Activated T-helper 2 cell treated with anti-CD3 and anti-CD28 coated beads, Interferon-gamma antibody, Interleukin-2, Interleukin-4, amounts not matched to agents 10 μg/mL and 5 μg/mL and 100 μg/mL, durations not matched to agents 14 hours and 24 hours and 36 hours (primary cell): ENCODE results near the gene WNT4. TPM values are rescaled to one million over a fixed set of nuclear protein-coding genes. Genes with fewer than 3 reads are reported as not detected.
A peak's percentile ranks its signal among the peaks of the same experiment; 100 is the strongest.

Source experiments
- DNase-seq: peaks from one replicate; pipeline ENCODE4 v3.0.0; 2021; ENCODE audit warnings: low spot score
- H3K27ac Mint-ChIP-seq: one replicate; pipeline ENCODE4 v1.8.0; 2021; ENCODE audit warnings: mixed read lengths
- H3K27me3 Mint-ChIP-seq: one replicate; pipeline ENCODE4 v1.8.0; 2021; ENCODE audit warnings: low read depth, mixed read lengths
- H3K36me3 Mint-ChIP-seq: one replicate; pipeline ENCODE4 v1.8.0; 2021; ENCODE audit warnings: low read depth, mixed read lengths
- H3K4me1 Mint-ChIP-seq: one replicate; pipeline ENCODE4 v1.8.0; 2021; ENCODE audit warnings: low read depth, mixed read lengths
- H3K4me3 Mint-ChIP-seq: one replicate; pipeline ENCODE4 v1.8.0; 2021; ENCODE audit warnings: low read depth, mild to moderate bottlenecking, moderate library complexity, mixed read lengths
- H3K9me3 Mint-ChIP-seq: one replicate; pipeline ENCODE4 v1.8.0; 2021; ENCODE audit warnings: mixed read lengths
- intact Hi-C: fragments of 100-400 bp; cut with micrococcal nuclease; formaldehyde crosslinking; loops from one replicate; pipeline ENCODE4 v1.15.1; 2023
- total RNA-seq: library from RNA; stranded (reverse); gene quantifications from 2 replicates; pipeline ENCODE4 v1.2.3, GENCODE V29; 2022

The WNT4 gene
- total RNA-seq, 1 donor from 2014 or later = not detected

- no peaks in the 10 kb centered on the region for H3K9me3 Mint-ChIP-seq
- intact Hi-C loops = loop anchor here (1.0 to 5.0 kb wide), 2 partner anchors 284 to 510 kb away; partner anchors contain the start of gene C1QC
- no peaks in the 10 kb centered on the region for H3K36me3 Mint-ChIP-seq
- H3K27ac Mint-ChIP-seq = no peak overlapping the region
- no peak overlapping the region for H3K4me3 Mint-ChIP-seq
- no peak for DNase-seq
- H3K4me1 Mint-ChIP-seq = no peaks in the 10 kb centered on the region
- peaks cover 3% of the 10 kb centered on the region for H3K27me3 Mint-ChIP-seq
Observed at GRCh38 chr1:22132517-22133235, 10.2 kb downstream of the WNT4 start.

- Mint-ChIP-seq H3K27ac (no peak overlapping the region), H3K4me1 (no peaks in the 10 kb centered on the region), H3K36me3 (no peaks in the 10 kb centered on the region), H3K9me3 (no peaks in the 10 kb centered on the region), H3K27me3 (no peaks in the 10 kb centered on the region), H3K4me3 (no peak overlapping the region)
- intact Hi-C loops = loop anchor here (1.0 to 5.0 kb wide), 2 partner anchors 284 to 510 kb away; partner anchors contain the start of gene C1QC
- peak; percentile 25 for DNase-seq
Observed at GRCh38 chr1:22131875-22132486, 10.9 kb downstream of the WNT4 start.

- Mint-ChIP-seq H3K27me3 (no peaks in the 10 kb centered on the region), H3K27ac (no peak overlapping the region), H3K9me3 (no peaks in the 10 kb centered on the region), H3K4me3 (no peak overlapping the region), H3K36me3 (no peaks in the 10 kb centered on the region), H3K4me1 (no peaks in the 10 kb centered on the region)
- DNase-seq = no peak
- intact Hi-C loops = loop anchor here (5.0 kb wide), 1 partner anchor 511 kb away; the partner anchor contains the start of gene C1QC
Observed at GRCh38 chr1:22131062-22131461, 11.8 kb downstream of the WNT4 start.

- H3K4me1 Mint-ChIP-seq = no peaks in the 10 kb centered on the region
- DNase-seq = no peak
- no peak overlapping the region for H3K4me3 Mint-ChIP-seq
- no peak overlapping the region for H3K27ac Mint-ChIP-seq
- H3K9me3 Mint-ChIP-seq = no peaks in the 10 kb centered on the region
- no peaks in the 10 kb centered on the region for H3K27me3 Mint-ChIP-seq
- H3K36me3 Mint-ChIP-seq = no peaks in the 10 kb centered on the region
- intact Hi-C loops = loop anchor here (5.0 kb wide), 1 partner anchor 513 kb away; the partner anchor contains the start of gene C1QC
Observed at GRCh38 chr1:22129501-22130117, 13.3 kb downstream of the WNT4 start.

GRCh38 chr1:22128392-22128791 is 14.5 kb downstream of the WNT4 start:
- Mint-ChIP-seq H3K4me3 (no peak overlapping the region), H3K27me3 (no peaks in the 10 kb centered on the region), H3K4me1 (no peaks in the 10 kb centered on the region), H3K36me3 (no peaks in the 10 kb centered on the region), H3K9me3 (no peaks in the 10 kb centered on the region), H3K27ac (no peak overlapping the region)
- no peak for DNase-seq
- intact Hi-C loops = no loop called here

- Mint-ChIP-seq H3K27ac (no peak overlapping the region), H3K4me1 (no peaks in the 10 kb centered on the region), H3K27me3 (no peaks in the 10 kb centered on the region), H3K36me3 (no peaks in the 10 kb centered on the region), H3K4me3 (no peak overlapping the region), H3K9me3 (no peaks in the 10 kb centered on the region)
- intact Hi-C loops = no loop called here
- DNase-seq = no peak
Observed at GRCh38 chr1:22127731-22128130, 15.2 kb downstream of the WNT4 start.

- H3K9me3 Mint-ChIP-seq = no peaks in the 10 kb centered on the region
- DNase-seq = no peak
- H3K27me3 Mint-ChIP-seq = no peaks in the 10 kb centered on the region
- intact Hi-C loops = no loop called here
- H3K4me1 Mint-ChIP-seq = no peaks in the 10 kb centered on the region
- no peaks in the 10 kb centered on the region for H3K36me3 Mint-ChIP-seq
- H3K4me3 Mint-ChIP-seq = no peak overlapping the region
- H3K27ac Mint-ChIP-seq = no peak overlapping the region
Observed at GRCh38 chr1:22127248-22127647, 15.6 kb downstream of the WNT4 start.

- Mint-ChIP-seq H3K27ac (no peak overlapping the region), H3K4me3 (no peak overlapping the region), H3K4me1 (no peaks in the 10 kb centered on the region), H3K9me3 (no peaks in the 10 kb centered on the region), H3K27me3 (no peaks in the 10 kb centered on the region), H3K36me3 (no peaks in the 10 kb centered on the region)
- no peak for DNase-seq
- intact Hi-C loops = no loop called here
Observed at GRCh38 chr1:22126531-22126930, 16.4 kb downstream of the WNT4 start.

GRCh38 chr1:22124592-22125229 is 18.2 kb downstream of the WNT4 start:
- Mint-ChIP-seq H3K9me3 (no peaks in the 10 kb centered on the region), H3K27ac (no peak overlapping the region), H3K4me1 (no peaks in the 10 kb centered on the region), H3K27me3 (no peaks in the 10 kb centered on the region), H3K4me3 (no peak overlapping the region), H3K36me3 (no peaks in the 10 kb centered on the region)
- intact Hi-C loops = no loop called here
- DNase-seq = no peak

- DNase-seq = no peak
- H3K27me3 Mint-ChIP-seq = no peaks in the 10 kb centered on the region
- peaks cover under 1% of the 10 kb centered on the region for H3K36me3 Mint-ChIP-seq
- intact Hi-C loops = no loop called here
- H3K4me3 Mint-ChIP-seq = no peak overlapping the region
- no peaks in the 10 kb centered on the region for H3K9me3 Mint-ChIP-seq
- H3K4me1 Mint-ChIP-seq = no peaks in the 10 kb centered on the region
- H3K27ac Mint-ChIP-seq = no peak overlapping the region
Observed at GRCh38 chr1:22123901-22124404, 18.9 kb downstream of the WNT4 start.

GRCh38 chr1:22123071-22123390 is 19.9 kb downstream of the WNT4 start:
- Mint-ChIP-seq H3K27ac (no peak overlapping the region), H3K36me3 (peaks cover 5% of the 10 kb centered on the region), H3K27me3 (no peaks in the 10 kb centered on the region), H3K9me3 (no peaks in the 10 kb centered on the region), H3K4me1 (no peaks in the 10 kb centered on the region), H3K4me3 (no peak overlapping the region)
- intact Hi-C loops = no loop called here
- no peak for DNase-seq

- H3K36me3 Mint-ChIP-seq = peaks cover 5% of the 10 kb centered on the region
- H3K4me1 Mint-ChIP-seq = no peaks in the 10 kb centered on the region
- no peak overlapping the region for H3K4me3 Mint-ChIP-seq
- no peak for DNase-seq
- no peaks in the 10 kb centered on the region for H3K27me3 Mint-ChIP-seq
- intact Hi-C loops = no loop called here
- H3K27ac Mint-ChIP-seq = no peak overlapping the region
- H3K9me3 Mint-ChIP-seq = no peaks in the 10 kb centered on the region
Observed at GRCh38 chr1:22122273-22123070, 20.4 kb downstream of the WNT4 start.
